Measurements from ENCODE around the gene BMPR2.
"Not testable (repeated sequence)": the region's sequence is repeated elsewhere in the genome, so short reads cannot be mapped to it uniquely, and the experiment has no call there.

The BMPR2 gene

DNA sequence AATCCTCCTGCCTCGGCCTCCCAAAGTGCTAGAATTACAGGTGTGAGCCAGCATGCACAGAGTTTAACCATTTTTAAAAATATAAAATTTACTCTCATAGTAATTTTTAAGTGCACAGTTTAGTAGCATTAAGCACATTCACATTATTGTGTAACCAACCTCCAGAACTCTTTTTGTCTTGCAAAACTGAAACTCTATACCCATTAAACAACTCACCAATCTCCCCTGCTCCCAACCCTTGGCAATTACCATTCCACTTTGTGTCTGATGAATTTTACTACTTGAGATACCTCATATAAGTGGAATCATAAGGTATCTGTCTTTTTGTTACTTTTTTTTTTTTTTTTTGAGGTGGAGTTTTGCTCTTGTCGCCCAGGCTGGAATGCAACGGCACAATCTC is 112.5 kb downstream of the BMPR2 start:
- Histone ChIP-seq H3K36me3 (ENCODE audit: control insufficient read depth, insufficient read depth, low read length) (no peaks in the 10 kb centered on the region), H3K27ac (ENCODE audit: low read depth, low read length) (no peak overlapping the region), H3K4me3 (ENCODE audit: low read length) (no peak overlapping the region), H3K27me3 (ENCODE audit: control insufficient read depth, insufficient read depth, low read length) (no peaks in the 10 kb centered on the region), H3K9ac (ENCODE audit: low read length) (no peak overlapping the region), H3K4me1 (ENCODE audit: control insufficient read depth, insufficient read depth, low read length) (peaks cover under 1% of the 10 kb centered on the region)

DNA sequence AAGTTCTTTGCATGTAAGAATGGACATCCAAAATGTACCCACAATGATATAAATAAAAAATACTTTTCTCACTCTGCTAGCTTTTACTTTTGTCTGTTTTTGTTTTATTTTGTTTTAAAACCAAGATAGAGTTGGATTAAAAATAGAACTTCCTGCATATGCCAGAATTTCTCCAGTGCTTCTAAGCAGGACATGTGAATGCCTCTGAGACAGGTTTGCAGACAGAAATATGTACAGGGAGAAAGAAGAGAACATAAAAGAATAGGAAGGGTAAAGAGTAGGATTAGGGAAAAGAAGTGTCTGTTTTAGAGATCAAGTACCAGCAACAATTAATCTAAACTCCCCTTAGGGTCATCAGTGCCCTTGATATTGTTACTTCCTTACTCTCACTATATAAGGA is 114.4 kb downstream of the BMPR2 start:
- H3K9ac ChIP-seq (ENCODE audit: low read length), result no peak overlapping the region
- no peak overlapping the region for H3K27ac ChIP-seq (ENCODE audit: low read depth, low read length)
- H3K36me3 ChIP-seq (ENCODE audit: control insufficient read depth, insufficient read depth, low read length), result no peaks in the 10 kb centered on the region
- peaks cover 6% of the 10 kb centered on the region for H3K4me1 ChIP-seq (ENCODE audit: control insufficient read depth, insufficient read depth, low read length)
- H3K27me3 ChIP-seq (ENCODE audit: control insufficient read depth, insufficient read depth, low read length), result no peaks in the 10 kb centered on the region
- no peak overlapping the region for H3K4me3 ChIP-seq (ENCODE audit: low read length)

DNA sequence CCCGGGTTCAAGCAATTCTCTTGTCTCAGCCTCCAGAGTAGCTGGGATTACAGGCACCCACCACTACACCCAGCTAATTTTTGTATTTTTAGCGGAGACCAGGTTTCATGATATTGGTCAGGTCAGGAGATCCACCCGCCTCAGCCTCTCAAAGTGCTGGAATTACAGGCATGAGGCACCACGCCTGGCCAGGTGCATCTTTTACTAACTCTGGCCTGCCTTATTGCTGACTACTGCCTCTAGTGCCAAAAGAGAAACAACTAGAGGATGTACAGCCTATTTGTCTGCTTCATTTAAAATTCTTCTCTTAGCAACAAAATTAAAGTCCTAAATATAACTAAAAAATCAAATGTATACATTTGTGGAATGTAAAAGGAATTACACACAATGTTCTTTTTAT is 115.4 kb downstream of the BMPR2 start:
- Histone ChIP-seq H3K27ac (ENCODE audit: low read depth, low read length) (no peak overlapping the region), H3K36me3 (ENCODE audit: control insufficient read depth, insufficient read depth, low read length) (no peaks in the 10 kb centered on the region), H3K4me3 (ENCODE audit: low read length) (no peak overlapping the region), H3K27me3 (ENCODE audit: control insufficient read depth, insufficient read depth, low read length) (no peaks in the 10 kb centered on the region), H3K9ac (ENCODE audit: low read length) (no peak overlapping the region), H3K4me1 (ENCODE audit: control insufficient read depth, insufficient read depth, low read length) (peaks cover 6% of the 10 kb centered on the region)

DNA sequence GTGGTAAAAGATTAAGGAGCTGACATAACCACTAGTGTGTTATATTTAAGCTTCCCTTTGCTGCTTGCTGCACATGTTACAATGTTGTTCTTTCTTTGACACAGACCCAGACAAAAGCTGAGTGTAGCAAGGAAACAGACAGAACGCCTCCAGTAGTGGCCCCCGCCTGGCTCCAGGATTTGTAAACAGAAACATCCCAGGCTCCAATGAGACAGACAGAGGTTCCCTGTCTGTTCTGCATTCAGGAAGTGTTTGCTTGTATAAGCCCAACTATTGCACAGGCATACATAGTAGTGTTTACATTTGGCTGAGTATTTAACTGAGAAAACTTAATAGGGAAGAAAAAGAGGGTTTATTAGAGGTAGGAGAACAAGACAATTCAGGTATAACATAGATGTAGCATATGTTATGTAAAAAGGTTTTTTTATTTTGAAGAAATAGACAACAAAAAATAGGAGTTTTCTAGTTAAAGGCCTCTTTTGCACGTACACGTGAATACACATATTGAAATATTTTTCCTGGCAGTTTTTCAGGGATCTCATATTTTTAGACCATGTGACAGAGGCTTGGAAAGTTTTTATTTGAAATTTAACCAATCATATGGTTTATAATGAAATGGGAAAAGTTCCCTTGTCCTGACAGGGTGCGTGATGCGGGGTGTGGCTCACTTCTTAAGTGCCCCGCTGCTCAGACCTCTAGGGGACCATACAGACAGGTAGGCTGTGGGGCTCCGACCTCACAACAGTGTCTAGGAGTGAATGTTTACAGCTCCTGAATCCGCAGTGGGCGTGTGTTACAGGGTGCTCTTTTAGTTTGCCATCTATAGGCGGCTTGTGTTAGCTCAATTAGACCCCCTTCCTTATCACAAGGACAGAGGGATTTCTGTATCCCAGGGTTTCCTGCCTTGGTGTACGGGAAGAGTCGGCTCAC is 118.4 kb downstream of the BMPR2 start:
- Histone ChIP-seq H3K36me3 (ENCODE audit: control insufficient read depth, insufficient read depth, low read length) (no peaks in the 10 kb centered on the region), H3K4me3 (ENCODE audit: low read length) (no peak overlapping the region), H3K27ac (ENCODE audit: low read depth, low read length) (no peak overlapping the region), H3K4me1 (ENCODE audit: control insufficient read depth, insufficient read depth, low read length) (peaks cover 6% of the 10 kb centered on the region), H3K27me3 (ENCODE audit: control insufficient read depth, insufficient read depth, low read length) (no peaks in the 10 kb centered on the region), H3K9ac (ENCODE audit: low read length) (no peak overlapping the region)

DNA sequence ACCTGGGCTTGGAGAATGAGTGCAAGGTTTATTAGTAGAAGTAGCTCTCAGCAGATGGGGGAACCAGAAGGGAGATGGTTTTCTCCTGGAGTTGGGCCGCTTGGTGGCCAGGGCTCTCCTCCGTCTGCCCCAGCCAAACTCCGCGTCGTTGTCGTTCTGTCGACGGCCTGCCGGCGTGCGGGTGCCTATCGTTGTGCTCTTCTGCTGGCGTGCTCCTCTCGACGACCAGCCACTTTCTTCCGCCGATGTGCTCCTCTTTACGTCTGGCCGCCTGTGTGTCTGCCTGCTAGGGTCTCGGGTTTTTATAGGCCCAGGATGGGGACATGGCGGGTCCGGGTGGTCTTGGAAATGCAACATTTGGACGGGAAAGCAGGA is 119.1 kb downstream of the BMPR2 start:
- Histone ChIP-seq H3K36me3 (ENCODE audit: control insufficient read depth, insufficient read depth, low read length) (no peaks in the 10 kb centered on the region), H3K27me3 (ENCODE audit: control insufficient read depth, insufficient read depth, low read length) (no peaks in the 10 kb centered on the region), H3K4me3 (ENCODE audit: low read length) (no peak overlapping the region), H3K27ac (ENCODE audit: low read depth, low read length) (no peak overlapping the region), H3K4me1 (ENCODE audit: control insufficient read depth, insufficient read depth, low read length) (peaks cover 6% of the 10 kb centered on the region), H3K9ac (ENCODE audit: low read length) (no peak overlapping the region)

- not testable (repeated sequence) for H3K9ac ChIP-seq (ENCODE audit: low read length); H3K27me3 ChIP-seq (ENCODE audit: control insufficient read depth, insufficient read depth, low read length); H3K4me1 ChIP-seq (ENCODE audit: control insufficient read depth, insufficient read depth, low read length); H3K36me3 ChIP-seq (ENCODE audit: control insufficient read depth, insufficient read depth, low read length); H3K4me3 ChIP-seq (ENCODE audit: low read length); H3K27ac ChIP-seq (ENCODE audit: low read depth, low read length)
These were observed 120.8 kb downstream of the BMPR2 start for GRCh38 chr2:202496835-202497472.

DNA sequence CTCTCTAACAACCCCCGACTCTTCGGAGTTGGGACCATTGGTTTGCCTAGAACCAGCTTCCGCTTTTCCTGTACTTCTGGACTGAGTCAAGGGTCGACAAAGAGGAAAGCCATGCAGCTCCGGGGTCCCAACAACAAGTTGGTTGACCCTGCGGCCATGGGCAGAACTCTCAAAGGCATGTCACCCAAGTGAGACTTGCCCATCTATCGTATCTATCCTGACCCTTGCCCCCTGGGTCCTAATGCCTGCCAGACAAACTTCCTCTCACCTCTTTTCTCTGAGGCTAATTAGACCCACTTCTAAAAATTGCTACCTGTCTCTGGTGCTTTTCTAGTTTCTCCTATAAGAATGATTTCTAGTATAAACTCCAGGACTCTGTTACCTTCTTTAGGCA is 121.3 kb downstream of the BMPR2 start:
- not testable (repeated sequence) for H3K4me1 ChIP-seq (ENCODE audit: control insufficient read depth, insufficient read depth, low read length); H3K9ac ChIP-seq (ENCODE audit: low read length); H3K4me3 ChIP-seq (ENCODE audit: low read length); H3K27me3 ChIP-seq (ENCODE audit: control insufficient read depth, insufficient read depth, low read length); H3K27ac ChIP-seq (ENCODE audit: low read depth, low read length); H3K36me3 ChIP-seq (ENCODE audit: control insufficient read depth, insufficient read depth, low read length)

DNA sequence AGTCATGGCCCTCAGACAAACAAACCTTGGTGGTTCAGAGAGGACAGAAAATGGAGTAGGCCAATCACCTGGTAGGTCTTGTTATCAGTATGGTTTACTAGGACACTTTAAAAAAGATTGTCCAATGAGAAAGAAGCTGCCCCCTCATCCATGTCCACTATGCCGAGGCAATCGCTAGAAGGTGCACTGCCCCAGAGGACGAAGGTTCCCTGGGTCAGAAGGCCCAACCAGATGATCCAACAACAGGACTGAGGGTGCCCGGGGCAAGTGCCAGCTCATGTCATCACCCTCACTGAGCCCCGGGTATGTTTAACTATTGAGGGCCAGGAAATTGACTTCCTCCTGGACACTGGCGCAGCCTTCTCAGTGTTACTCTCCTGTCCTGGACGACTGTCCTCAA is 123.7 kb downstream of the BMPR2 start:
- not testable (repeated sequence) for H3K27me3 ChIP-seq (ENCODE audit: control insufficient read depth, insufficient read depth, low read length); H3K4me1 ChIP-seq (ENCODE audit: control insufficient read depth, insufficient read depth, low read length); H3K36me3 ChIP-seq (ENCODE audit: control insufficient read depth, insufficient read depth, low read length); H3K9ac ChIP-seq (ENCODE audit: low read length); H3K27ac ChIP-seq (ENCODE audit: low read depth, low read length); H3K4me3 ChIP-seq (ENCODE audit: low read length)

GRCh38 chr2:202503276-202503675 is 127.1 kb downstream of the BMPR2 start:
- H3K36me3 ChIP-seq (ENCODE audit: control insufficient read depth, insufficient read depth, low read length); H3K4me1 ChIP-seq (ENCODE audit: control insufficient read depth, insufficient read depth, low read length); H3K9ac ChIP-seq (ENCODE audit: low read length); H3K27me3 ChIP-seq (ENCODE audit: control insufficient read depth, insufficient read depth, low read length); H3K4me3 ChIP-seq (ENCODE audit: low read length); H3K27ac ChIP-seq (ENCODE audit: low read depth, low read length): not testable (repeated sequence)

DNA sequence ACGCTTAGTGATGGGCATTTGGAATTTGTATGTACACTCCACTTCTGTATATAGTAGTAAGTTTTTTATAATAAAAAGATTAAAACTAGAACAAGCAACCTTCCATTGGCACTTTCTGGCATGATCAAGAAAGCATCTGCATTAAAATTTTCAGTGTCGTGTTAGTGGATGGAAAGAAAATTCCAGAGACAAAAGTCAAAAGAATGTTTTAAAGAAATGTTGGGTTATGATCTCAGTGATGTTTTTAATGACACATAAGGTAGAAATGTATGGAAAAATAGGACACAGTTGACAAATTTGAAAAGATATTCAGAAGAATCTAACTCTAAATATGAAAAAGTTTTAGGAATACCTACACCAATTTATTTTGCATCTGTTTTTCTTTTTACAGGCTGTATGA is 132.6 kb downstream of the BMPR2 start:
- Histone ChIP-seq H3K4me1 (ENCODE audit: control insufficient read depth, insufficient read depth, low read length) (no peaks in the 10 kb centered on the region), H3K9ac (ENCODE audit: low read length) (no peak overlapping the region), H3K4me3 (ENCODE audit: low read length) (no peak overlapping the region), H3K27ac (ENCODE audit: low read depth, low read length) (no peak overlapping the region), H3K36me3 (ENCODE audit: control insufficient read depth, insufficient read depth, low read length) (no peaks in the 10 kb centered on the region), H3K27me3 (ENCODE audit: control insufficient read depth, insufficient read depth, low read length) (no peaks in the 10 kb centered on the region)

- Histone ChIP-seq H3K36me3 (ENCODE audit: control insufficient read depth, insufficient read depth, low read length) (no peaks in the 10 kb centered on the region), H3K27ac (ENCODE audit: low read depth, low read length) (no peak overlapping the region), H3K9ac (ENCODE audit: low read length) (no peak overlapping the region), H3K4me3 (ENCODE audit: low read length) (no peak overlapping the region), H3K4me1 (ENCODE audit: control insufficient read depth, insufficient read depth, low read length) (no peaks in the 10 kb centered on the region), H3K27me3 (ENCODE audit: control insufficient read depth, insufficient read depth, low read length) (no peaks in the 10 kb centered on the region)
These were observed 134.8 kb downstream of the BMPR2 start for GRCh38 chr2:202510911-202511310.

- no peaks in the 10 kb centered on the region for H3K27me3 ChIP-seq (ENCODE audit: control insufficient read depth, insufficient read depth, low read length)
- H3K4me3 ChIP-seq (ENCODE audit: low read length), result no peak overlapping the region
- no peak overlapping the region for H3K27ac ChIP-seq (ENCODE audit: low read depth, low read length)
- no peaks in the 10 kb centered on the region for H3K4me1 ChIP-seq (ENCODE audit: control insufficient read depth, insufficient read depth, low read length)
- H3K9ac ChIP-seq (ENCODE audit: low read length), result no peak overlapping the region
- H3K36me3 ChIP-seq (ENCODE audit: control insufficient read depth, insufficient read depth, low read length), result no peaks in the 10 kb centered on the region
These were observed 136.0 kb downstream of the BMPR2 start for GRCh38 chr2:202512176-202512575.

GRCh38 chr2:202514732-202515131 is 138.6 kb downstream of the BMPR2 start:
- Histone ChIP-seq H3K27ac (ENCODE audit: low read depth, low read length) (no peak overlapping the region), H3K27me3 (ENCODE audit: control insufficient read depth, insufficient read depth, low read length) (no peaks in the 10 kb centered on the region), H3K4me3 (ENCODE audit: low read length) (no peak overlapping the region), H3K36me3 (ENCODE audit: control insufficient read depth, insufficient read depth, low read length) (no peaks in the 10 kb centered on the region), H3K4me1 (ENCODE audit: control insufficient read depth, insufficient read depth, low read length) (no peaks in the 10 kb centered on the region), H3K9ac (ENCODE audit: low read length) (no peak overlapping the region)
